ENCODE data around the gene SSTR1.

GRCh38 chr14:38261620-38262019 lies 53.9 kb downstream of the SSTR1 start:
- TF ChIP-seq POLR2A (IDR thresholded peaks at IDR 0.05; ENCODE audit: low read depth) = no peak
- TF ChIP-seq, protein P1, sequence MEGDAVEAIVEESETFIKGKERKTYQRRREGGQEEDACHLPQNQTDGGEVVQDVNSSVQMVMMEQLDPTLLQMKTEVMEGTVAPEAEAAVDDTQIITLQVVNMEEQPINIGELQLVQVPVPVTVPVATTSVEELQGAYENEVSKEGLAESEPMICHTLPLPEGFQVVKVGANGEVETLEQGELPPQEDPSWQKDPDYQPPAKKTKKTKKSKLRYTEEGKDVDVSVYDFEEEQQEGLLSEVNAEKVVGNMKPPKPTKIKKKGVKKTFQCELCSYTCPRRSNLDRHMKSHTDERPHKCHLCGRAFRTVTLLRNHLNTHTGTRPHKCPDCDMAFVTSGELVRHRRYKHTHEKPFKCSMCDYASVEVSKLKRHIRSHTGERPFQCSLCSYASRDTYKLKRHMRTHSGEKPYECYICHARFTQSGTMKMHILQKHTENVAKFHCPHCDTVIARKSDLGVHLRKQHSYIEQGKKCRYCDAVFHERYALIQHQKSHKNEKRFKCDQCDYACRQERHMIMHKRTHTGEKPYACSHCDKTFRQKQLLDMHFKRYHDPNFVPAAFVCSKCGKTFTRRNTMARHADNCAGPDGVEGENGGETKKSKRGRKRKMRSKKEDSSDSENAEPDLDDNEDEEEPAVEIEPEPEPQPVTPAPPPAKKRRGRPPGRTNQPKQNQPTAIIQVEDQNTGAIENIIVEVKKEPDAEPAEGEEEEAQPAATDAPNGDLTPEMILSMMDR (IDR thresholded peaks at IDR 0.05) = no peak
- no peak for TF ChIP-seq POLR2AphosphoS5 (IDR thresholded peaks at IDR 0.05)

All from esophagus muscularis mucosa (tissue), 3 donors.